ENCODE measurements around the gene CHML.

DNA sequence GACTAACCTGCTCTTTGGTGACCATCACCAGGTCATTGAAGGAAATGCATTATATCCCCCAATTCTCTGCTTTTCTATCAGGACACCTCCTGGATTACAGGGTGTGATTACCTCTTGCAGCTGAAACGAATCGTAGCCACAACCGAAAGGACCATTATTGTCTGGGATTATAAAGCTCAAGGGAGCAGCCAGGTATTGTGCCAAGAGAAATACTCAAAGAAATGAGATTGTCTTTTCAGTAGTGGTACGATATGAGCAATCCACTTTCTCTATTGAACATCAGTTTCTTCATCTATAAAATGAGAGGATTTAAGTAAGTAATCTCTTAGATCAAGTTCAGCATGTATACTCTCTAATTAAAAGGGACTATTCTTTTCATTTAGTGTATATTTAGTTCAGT is 39.2 kb upstream of the CHML start:
- TF ChIP-seq POLR2A (IDR thresholded peaks at IDR 0.05), result no peak
- TF ChIP-seq, protein P1, sequence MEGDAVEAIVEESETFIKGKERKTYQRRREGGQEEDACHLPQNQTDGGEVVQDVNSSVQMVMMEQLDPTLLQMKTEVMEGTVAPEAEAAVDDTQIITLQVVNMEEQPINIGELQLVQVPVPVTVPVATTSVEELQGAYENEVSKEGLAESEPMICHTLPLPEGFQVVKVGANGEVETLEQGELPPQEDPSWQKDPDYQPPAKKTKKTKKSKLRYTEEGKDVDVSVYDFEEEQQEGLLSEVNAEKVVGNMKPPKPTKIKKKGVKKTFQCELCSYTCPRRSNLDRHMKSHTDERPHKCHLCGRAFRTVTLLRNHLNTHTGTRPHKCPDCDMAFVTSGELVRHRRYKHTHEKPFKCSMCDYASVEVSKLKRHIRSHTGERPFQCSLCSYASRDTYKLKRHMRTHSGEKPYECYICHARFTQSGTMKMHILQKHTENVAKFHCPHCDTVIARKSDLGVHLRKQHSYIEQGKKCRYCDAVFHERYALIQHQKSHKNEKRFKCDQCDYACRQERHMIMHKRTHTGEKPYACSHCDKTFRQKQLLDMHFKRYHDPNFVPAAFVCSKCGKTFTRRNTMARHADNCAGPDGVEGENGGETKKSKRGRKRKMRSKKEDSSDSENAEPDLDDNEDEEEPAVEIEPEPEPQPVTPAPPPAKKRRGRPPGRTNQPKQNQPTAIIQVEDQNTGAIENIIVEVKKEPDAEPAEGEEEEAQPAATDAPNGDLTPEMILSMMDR (IDR thresholded peaks at IDR 0.05), result no peak

All from esophagus squamous epithelium (tissue), 4 donors.